HCT116 (cell line): ENCODE data around the gene FOXO3. TPM values are rescaled to one million over a fixed set of nuclear protein-coding genes. Genes with fewer than 3 reads are reported as not detected.

Experiments used
- ATAC-seq: fragments of 200-7000 bp; cut with Tn5 transposase; 2 replicates; pipeline ENCODE4 v1.9.1; 2020; ENCODE audit warnings: mild to moderate bottlenecking, moderate library complexity
- BruUV-seq: library from RNA; stranded (reverse); fragments of 400-500 nt; replicated peaks from 2 replicates; lab custom pipeline; 2021; lab: Mats Ljungman, UMichigan
- CTCF ChIA-PET: fragments of 300-600 bp; sonication (Branson Sonifier 250); formaldehyde crosslinking; loops from one replicate; lab custom pipeline; 2021; ENCODE audit warnings: antibody characterized with exemption; lab: Charles Lee
- POLR2A ChIA-PET: fragments of 300-600, 350-600 bp; sonication (Branson Sonifier 250); formaldehyde crosslinking; loops from one replicate; lab custom pipeline; 2021; ENCODE audit warnings: antibody characterized with exemption; lab: Charles Lee
- RAD21 ChIA-PET, 2 experiments: fragments of 300-600 bp; sonication (Branson Sonifier 250); formaldehyde crosslinking; loops; one replicate each; lab custom pipeline; 2023; ENCODE audit warnings: low total read pairs in 2 of 2; ENCODE audit not compliant: uncharacterized antibody in 2 of 2, unreplicated experiment in 2 of 2, low non-redundant PET in 1 of 2; lab: Charles Lee
- DNase-seq: peaks from one replicate; pipeline ENCODE4 v3.0.0-alpha.2; 2010; ENCODE audit warnings: low read depth, low spot score
- H2AFZ ChIP-seq: fragments of 200-600 bp; shearing (Covaris generic), sonication (generic); 2 replicates; pipeline ENCODE4 v1.6.1; 2017; ENCODE audit warnings: low read depth, mixed run types, mixed read lengths, antibody characterized with exemption, low read length; ENCODE audit not compliant: poor library complexity, severe bottlenecking
- H3K27ac ChIP-seq: 2 replicates; pipeline ENCODE4 v1.5.1; 2012; ENCODE audit warnings: low read depth, low read length
- H3K27me3 ChIP-seq: fragments of 200-600 bp; sonication (generic); 2 replicates; pipeline ENCODE4 v1.6.1; 2016; ENCODE audit warnings: mixed run types, low read length, mixed read lengths; ENCODE audit not compliant: insufficient read depth
- H3K36me3 ChIP-seq, 2 experiments: fragments of 200-500 bp in 1 of 2; fragments of 200-600 bp in 1 of 2; sonication (Bioruptor generic) in 1 of 2; sonication (generic) in 1 of 2; 2 replicates each; pipeline versions ENCODE4 v1.5.1 to v1.6.1; 2014 to 2016; ENCODE audit warnings: low read length in 2 of 2, inconsistent platforms in 1 of 2, mixed read lengths in 1 of 2, mixed run types in 1 of 2; ENCODE audit not compliant: insufficient read depth in 2 of 2, control insufficient read depth in 1 of 2
- H3K4me1 ChIP-seq, 2 experiments: fragments of 200-600 bp in 1 of 2; sonication (generic) in 1 of 2; 2 replicates each; pipeline versions ENCODE4 v1.5.1 to v1.6.1; 2012 to 2017; ENCODE audit warnings: low read length in 2 of 2, inconsistent platforms in 1 of 2, mild to moderate bottlenecking in 1 of 2, mixed read lengths in 1 of 2, mixed run types in 1 of 2, moderate library complexity in 1 of 2; ENCODE audit not compliant: insufficient read depth in 2 of 2, control insufficient read depth in 1 of 2
- H3K4me2 ChIP-seq: fragments of 200-600 bp; sonication (generic); 2 replicates; pipeline ENCODE4 v1.6.1; 2017; ENCODE audit warnings: mixed run types, low read length, mixed read lengths
- H3K4me3 ChIP-seq, 2 experiments: fragments of 200-600 bp in 1 of 2; sonication (generic) in 1 of 2; replicated peaks in 1 of 2; 2 replicates each; pipeline ENCODE4 v1.5.1; 2011 to 2016; ENCODE audit warnings: low read length in 2 of 2, control low read depth in 1 of 2, low read depth in 1 of 2, mild to moderate bottlenecking in 1 of 2, mixed read lengths in 1 of 2, mixed run types in 1 of 2
- H3K79me2 ChIP-seq: fragments of 200-600 bp; sonication (generic); 2 replicates; pipeline ENCODE4 v1.6.1; 2017; ENCODE audit warnings: mild to moderate bottlenecking, mixed run types, low read length, moderate library complexity, mixed read lengths; ENCODE audit not compliant: insufficient read depth
- H3K9ac ChIP-seq: fragments of 200-600 bp; sonication (generic); 2 replicates; pipeline ENCODE4 v1.6.1; 2016; ENCODE audit warnings: low read length, mixed read lengths
- H3K9me2 ChIP-seq: fragments of 200-600 bp; sonication (generic), shearing (Covaris generic); 2 replicates; pipeline ENCODE4 v1.6.1; 2017; ENCODE audit warnings: mixed run types, mild to moderate bottlenecking, moderate library complexity; ENCODE audit not compliant: insufficient read depth
- H3K9me3 ChIP-seq, 2 experiments: fragments of 200-500 bp in 1 of 2; fragments of 200-600 bp in 1 of 2; sonication (Bioruptor generic) in 1 of 2; sonication (generic) in 1 of 2; 2 replicates each; pipeline ENCODE4 v1.6.1; 2014 to 2017; ENCODE audit warnings: low read length in 2 of 2, mixed read lengths in 2 of 2, inconsistent platforms in 1 of 2, low read depth in 1 of 2, mild to moderate bottlenecking in 1 of 2, mixed run types in 1 of 2, moderate library complexity in 1 of 2; ENCODE audit not compliant: control insufficient read depth in 1 of 2, insufficient read depth in 1 of 2
- H4K20me1 ChIP-seq: fragments of 200-600 bp; sonication (generic), shearing (Covaris generic); 2 replicates; pipeline ENCODE4 v1.6.1; 2017; ENCODE audit warnings: mixed run types, mild to moderate bottlenecking, moderate library complexity; ENCODE audit not compliant: insufficient read depth
- CEBPB ChIP-seq: IDR thresholded peaks from 2 replicates; pipeline ENCODE4 v1.6.1; 2012; ENCODE audit warnings: low read depth
- EGR1 ChIP-seq: IDR thresholded peaks from 2 replicates; pipeline ENCODE4 v1.6.1; 2012; ENCODE audit warnings: low read depth
- EZH2 ChIP-seq: fragments of 200-600 bp; sonication (generic); IDR thresholded peaks from 2 replicates; pipeline ENCODE4 v1.6.1; 2017; ENCODE audit warnings: antibody characterized with exemption, mixed run types
- POLR2AphosphoS5 ChIP-seq: IDR thresholded peaks from 2 replicates; pipeline ENCODE4 v1.6.1; 2011; ENCODE audit warnings: mild to moderate bottlenecking, low read depth, low read length, moderate library complexity
- RAD21 ChIP-seq: IDR thresholded peaks from 2 replicates; pipeline ENCODE4 v1.6.1; 2012; ENCODE audit warnings: low read depth, mild to moderate bottlenecking
- REST ChIP-seq: IDR thresholded peaks from 2 replicates; pipeline ENCODE4 v1.6.1; 2012; ENCODE audit warnings: low read depth
- SIN3A ChIP-seq: IDR thresholded peaks from 2 replicates; pipeline ENCODE4 v1.6.1; 2012; ENCODE audit warnings: low read depth
- YY1 ChIP-seq: IDR thresholded peaks from 2 replicates; pipeline ENCODE4 v1.6.1; 2011; ENCODE audit warnings: low read length, low read depth, moderate library complexity, mild to moderate bottlenecking; ENCODE audit not compliant: insufficient replicate concordance; ENCODE audit errors: extremely low read depth
- ZBTB33 ChIP-seq: IDR thresholded peaks from 2 replicates; pipeline ENCODE4 v1.6.1; 2011; ENCODE audit warnings: mild to moderate bottlenecking, low read length, moderate library complexity; ENCODE audit not compliant: insufficient replicate concordance; ENCODE audit errors: extremely low read depth
- ZNF274 ChIP-seq: fragments of 200-500 bp; sonication (Bioruptor generic); IDR thresholded peaks from 2 replicates; pipeline ENCODE4 v1.6.1; 2014; ENCODE audit warnings: mild to moderate bottlenecking, low read depth, low read length, inconsistent platforms
- intact Hi-C: fragments of 100-400 bp; cut with micrococcal nuclease; formaldehyde crosslinking; loops from 2 replicates; pipeline ENCODE4 v1.10.0; 2022
- total RNA-seq: library from RNA; stranded (reverse); gene quantifications from one replicate; pipeline ENCODE4 v1.2.1, GENCODE V29; 2021; ENCODE audit not compliant: unreplicated experiment

Gene FOXO3
- total RNA-seq, 1 experiment from 2014 or later, result 40.0 TPM

- POLR2A ChIA-PET, result no interaction called here
- no peaks in the 10 kb centered on the region for H3K9me3 ChIP-seq
Observed at GRCh38 chr6:108535114-108535742, 25.5 kb upstream of the FOXO3 start.

More at GRCh38 chr6:108535114-108535742, 25.5 kb upstream of the FOXO3 start:
- H3K4me1 ChIP-seq, result peaks cover 0 to 6% of the 10 kb centered on the region in 2 experiments; a peak in 1 of 4 replicates
- no peak overlapping the region for H2AFZ ChIP-seq
- no TSS peak for BruUV-seq
- H3K36me3 ChIP-seq, result no peaks in the 10 kb centered on the region
- H3K9me2 ChIP-seq, result no peaks in the 10 kb centered on the region
- no peaks in the 10 kb centered on the region for H3K27me3 ChIP-seq
- no peak overlapping the region for H3K4me3 ChIP-seq
- ChIA-PET CTCF (no interaction called here), RAD21 (no interaction called here)
- H4K20me1 ChIP-seq, result no peaks in the 10 kb centered on the region
- no peak overlapping the region for H3K4me2 ChIP-seq
- H3K9ac ChIP-seq, result no peak overlapping the region
- no peaks in the 10 kb centered on the region for H3K79me2 ChIP-seq
- ATAC-seq (no peak), DNase-seq (no peak)
- TF ChIP-seq SIN3A, result no peak
- TF ChIP-seq ZBTB33, result no peak
- no peak for TF ChIP-seq ZNF274
- TF ChIP-seq EZH2, result no peak
- TF ChIP-seq CEBPB, result no peak
- TF ChIP-seq YY1, result no peak
- TF ChIP-seq RAD21, result no peak
- no peak for TF ChIP-seq POLR2AphosphoS5
- no peak for TF ChIP-seq REST
- no peak for TF ChIP-seq EGR1
- no peak overlapping the region for H3K27ac ChIP-seq
- intact Hi-C loops, result no loop called here
